ENCODE data around the gene DGUOK. TPM values are rescaled to one million over a fixed set of nuclear protein-coding genes. Genes with fewer than 3 reads are reported as not detected.

Gene DGUOK
- total and polyA plus RNA-seq, 2 donors from 2014 or later = 44.4 to 86.2 TPM

GRCh38 chr2:73962798-73963197, 36.1 kb downstream of the DGUOK start:
- Histone ChIP-seq H3K9ac (ENCODE audit: low read length in 3 of 3) (no peak overlapping the region), H3K36me3 (ENCODE audit: control insufficient read depth in 2 of 3, insufficient read depth in 3 of 3, low read length in 3 of 3) (peaks cover 0 to 18% (median 6%) of the 10 kb centered on the region in 3 donors), H3K27ac (ENCODE audit: low read depth in 2 of 2, low read length in 2 of 2) (no peak overlapping the region), H3K9me3 (ENCODE audit: control insufficient read depth in 2 of 3, insufficient read depth in 1 of 3, low read length in 3 of 3) (no peaks in the 10 kb centered on the region), H3K4me1 (ENCODE audit: control insufficient read depth in 2 of 3, insufficient read depth in 2 of 3, low read depth in 1 of 3, low read length in 3 of 3) (no peaks in the 10 kb centered on the region), H3K27me3 (ENCODE audit: control insufficient read depth, insufficient read depth, low read length) (no peaks in the 10 kb centered on the region), H3K4me3 (ENCODE audit: low read length in 3 of 3) (no peak overlapping the region)
- intact Hi-C loops (cut with DNase I) = no loop called here
- DNase-seq = no peak
- FAIRE-seq = no peak
- no peak for TF ChIP-seq CTCF (IDR thresholded peaks at IDR 0.05; ENCODE audit: borderline replicate concordance, extremely low read depth, insufficient read depth)

- no peaks in the 10 kb centered on the region for H3K27me3 ChIP-seq (ENCODE audit: control insufficient read depth, insufficient read depth, low read length)
- DNase-seq (no peak), FAIRE-seq (no peak)
- no peaks in the 10 kb centered on the region for H3K4me1 ChIP-seq (ENCODE audit: control insufficient read depth in 2 of 3, insufficient read depth in 2 of 3, low read depth in 1 of 3, low read length in 3 of 3)
- H3K27ac ChIP-seq (ENCODE audit: low read depth in 2 of 2, low read length in 2 of 2) = no peak overlapping the region
- H3K36me3 ChIP-seq (ENCODE audit: control insufficient read depth in 2 of 3, insufficient read depth in 3 of 3, low read length in 3 of 3) = peaks cover 0 to 10% (median 0%) of the 10 kb centered on the region in 3 donors
- TF ChIP-seq CTCF (IDR thresholded peaks at IDR 0.05; ENCODE audit: borderline replicate concordance, extremely low read depth, insufficient read depth) = no peak
- no peak overlapping the region for H3K9ac ChIP-seq (ENCODE audit: low read length in 3 of 3)
- no peak overlapping the region for H3K4me3 ChIP-seq (ENCODE audit: low read length in 3 of 3)
- intact Hi-C loops (cut with DNase I) = no loop called here
- H3K9me3 ChIP-seq (ENCODE audit: control insufficient read depth in 2 of 3, insufficient read depth in 1 of 3, low read length in 3 of 3) = no peaks in the 10 kb centered on the region
Measured at GRCh38 chr2:73963385-73964120, 36.9 kb downstream of the DGUOK start.

GRCh38 chr2:73964223-73964622, 37.5 kb downstream of the DGUOK start:
- Histone ChIP-seq H3K27ac (ENCODE audit: low read depth in 2 of 2, low read length in 2 of 2) (no peak overlapping the region), H3K36me3 (ENCODE audit: control insufficient read depth in 2 of 3, insufficient read depth in 3 of 3, low read length in 3 of 3) (peaks cover 0 to 4% (median 0%) of the 10 kb centered on the region in 3 donors), H3K9ac (ENCODE audit: low read length in 3 of 3) (no peak overlapping the region), H3K27me3 (ENCODE audit: control insufficient read depth, insufficient read depth, low read length) (no peaks in the 10 kb centered on the region), H3K4me1 (ENCODE audit: control insufficient read depth in 2 of 3, insufficient read depth in 2 of 3, low read depth in 1 of 3, low read length in 3 of 3) (no peaks in the 10 kb centered on the region), H3K4me3 (ENCODE audit: low read length in 3 of 3) (no peak overlapping the region), H3K9me3 (ENCODE audit: control insufficient read depth in 2 of 3, insufficient read depth in 1 of 3, low read length in 3 of 3) (no peaks in the 10 kb centered on the region)
- no peak for TF ChIP-seq CTCF (IDR thresholded peaks at IDR 0.05; ENCODE audit: borderline replicate concordance, extremely low read depth, insufficient read depth)
- intact Hi-C loops (cut with DNase I) = no loop called here
- FAIRE-seq (no peak), DNase-seq (no peak)
